Lower leg skin (tissue), 4 donors: Measurements from ENCODE around the gene XYLT1. TPM values are rescaled to one million over a fixed set of nuclear protein-coding genes. Genes with fewer than 3 reads are reported as not detected.

Source experiments
- DNase-seq, 2 donors: peaks; one replicate each; pipeline ENCODE4 v3.0.0-alpha.2; 2019; ENCODE audit warnings: low spot score in 2 of 2
- H3K4me3 ChIP-seq: fragments of 200-600 bp; sonication (generic); 2 replicates; pipeline ENCODE4 v1.5.1; 2017; ENCODE audit warnings: mild to moderate bottlenecking, low read depth; ENCODE audit not compliant: poor library complexity, severe bottlenecking
- CTCF ChIP-seq, 3 donors: fragments of 450-650 bp; IDR thresholded peaks; one replicate each; pipeline ENCODE4 v1.5.1; 2016; ENCODE audit warnings: antibody characterized with exemption in 3 of 3, mild to moderate bottlenecking in 3 of 3, moderate library complexity in 2 of 3
- POLR2A ChIP-seq, 2 donors: fragments of 450-650 bp; IDR thresholded peaks; one replicate each; pipeline ENCODE4 v1.6.1; 2016 to 2017; ENCODE audit warnings: antibody characterized with exemption in 2 of 2, mild to moderate bottlenecking in 1 of 2, moderate library complexity in 1 of 2
- whole genome bisulfite sequencing, 2 donors: methylation state at CpG; one replicate each; pipeline ENCODE4 v1.1.5; 2018; 5-methylcytosine and 5-hydroxymethylcytosine counted together
- intact Hi-C: fragments of 100-400 bp; cut with DNase I; formaldehyde crosslinking; loops from one replicate; pipeline ENCODE4 v1.15.0; 2023; ENCODE audit warnings: low total_unique reads
- total RNA-seq, 4 donors: library from RNA; depleted of rRNA; stranded (reverse); fragments of >200 nt; gene quantifications; one replicate each; pipeline ENCODE4 v1.1.0, GENCODE V29; 2016

The XYLT1 gene
- total RNA-seq, 4 donors from 2014 or later: 17.2 to 20.3 (median 19.7) TPM

- intact Hi-C loops: no loop called here
- no peak for TF ChIP-seq CTCF (IDR thresholded peaks at IDR 0.05)
- no peak for TF ChIP-seq POLR2A (IDR thresholded peaks at IDR 0.05)
- DNase-seq: no peak
- no peak overlapping the region for H3K4me3 ChIP-seq
- WGBS, 2 donors: 58 to 71% methylated on average over 10 of the region's 10 CpGs
Observed at GRCh38 chr16:17367923-17368322, 102.8 kb downstream of the XYLT1 start.

GRCh38 chr16:17367036-17367435 is 103.7 kb downstream of the XYLT1 start:
- intact Hi-C loops: no loop called here
- DNase-seq: no peak
- WGBS, 2 donors: 73 to 75% methylated on average over 9 of the region's 9 CpGs
- H3K4me3 ChIP-seq: no peak overlapping the region
- TF ChIP-seq POLR2A (IDR thresholded peaks at IDR 0.05): no peak
- TF ChIP-seq CTCF (IDR thresholded peaks at IDR 0.05): no peak

GRCh38 chr16:17366299-17366961 is 104.3 kb downstream of the XYLT1 start:
- no peak overlapping the region for H3K4me3 ChIP-seq
- intact Hi-C loops: no loop called here
- DNase-seq: no peak
- WGBS, 2 donors: 94 to 95% methylated on average over 8 of the region's 8 CpGs
- TF ChIP-seq POLR2A (IDR thresholded peaks at IDR 0.05) (no peak), CTCF (IDR thresholded peaks at IDR 0.05) (no peak)

GRCh38 chr16:17365591-17366298 is 105.0 kb downstream of the XYLT1 start:
- TF ChIP-seq POLR2A (IDR thresholded peaks at IDR 0.05) (no peak), CTCF (IDR thresholded peaks at IDR 0.05) (no peak)
- WGBS, 2 donors: 73 to 76% methylated on average over 3 of the region's 3 CpGs
- H3K4me3 ChIP-seq: no peak overlapping the region
- DNase-seq: no peak
- intact Hi-C loops: no loop called here

- DNase-seq: no peak
- WGBS, 2 donors: 58 to 66% methylated on average over 4 of the region's 4 CpGs
- intact Hi-C loops: no loop called here
- H3K4me3 ChIP-seq: no peak overlapping the region
- TF ChIP-seq CTCF (IDR thresholded peaks at IDR 0.05) (no peak), POLR2A (IDR thresholded peaks at IDR 0.05) (no peak)
Observed at GRCh38 chr16:17365211-17365541, 105.6 kb downstream of the XYLT1 start.
